ENCODE results near the gene KIRREL1.
A peak's percentile ranks its signal among the peaks of the same experiment; 100 is the strongest.

KIRREL1 gene

GRCh38 chr1:158014731-158015320 is 21.4 kb downstream of the KIRREL1 start:
- peak overlapping the region; percentile 74 for H3K27ac ChIP-seq (ENCODE audit: low read depth, low read length)
- no peak overlapping the region for H3K4me3 ChIP-seq (ENCODE audit: low read length)
- no peaks in the 10 kb centered on the region for H3K36me3 ChIP-seq (ENCODE audit: control insufficient read depth, insufficient read depth, low read length)
- no peaks in the 10 kb centered on the region for H3K27me3 ChIP-seq (ENCODE audit: control insufficient read depth, insufficient read depth, low read length)
- no peak overlapping the region for H3K9ac ChIP-seq (ENCODE audit: low read length)
- peaks cover 42% of the 10 kb centered on the region for H3K4me1 ChIP-seq (ENCODE audit: control insufficient read depth, insufficient read depth, low read length)

GRCh38 chr1:158016651-158017335 is 23.3 kb downstream of the KIRREL1 start:
- no peak overlapping the region for H3K9ac ChIP-seq (ENCODE audit: low read length)
- H3K27ac ChIP-seq (ENCODE audit: low read depth, low read length), result no peak overlapping the region
- H3K4me3 ChIP-seq (ENCODE audit: low read length), result no peak overlapping the region
- H3K36me3 ChIP-seq (ENCODE audit: control insufficient read depth, insufficient read depth, low read length), result no peaks in the 10 kb centered on the region
- H3K4me1 ChIP-seq (ENCODE audit: control insufficient read depth, insufficient read depth, low read length), result peaks cover 37% of the 10 kb centered on the region
- H3K27me3 ChIP-seq (ENCODE audit: control insufficient read depth, insufficient read depth, low read length), result no peaks in the 10 kb centered on the region

GRCh38 chr1:158017800-158018595 is 24.6 kb downstream of the KIRREL1 start:
- Histone ChIP-seq H3K4me1 (ENCODE audit: control insufficient read depth, insufficient read depth, low read length) (peaks cover 45% of the 10 kb centered on the region), H3K36me3 (ENCODE audit: control insufficient read depth, insufficient read depth, low read length) (no peaks in the 10 kb centered on the region), H3K9ac (ENCODE audit: low read length) (no peak overlapping the region), H3K27me3 (ENCODE audit: control insufficient read depth, insufficient read depth, low read length) (no peaks in the 10 kb centered on the region), H3K4me3 (ENCODE audit: low read length) (no peak overlapping the region), H3K27ac (ENCODE audit: low read depth, low read length) (peak overlapping the region; percentile 80)

- Histone ChIP-seq H3K27me3 (ENCODE audit: control insufficient read depth, insufficient read depth, low read length) (no peaks in the 10 kb centered on the region), H3K4me1 (ENCODE audit: control insufficient read depth, insufficient read depth, low read length) (peaks cover 42% of the 10 kb centered on the region), H3K36me3 (ENCODE audit: control insufficient read depth, insufficient read depth, low read length) (no peaks in the 10 kb centered on the region), H3K4me3 (ENCODE audit: low read length) (no peak overlapping the region), H3K27ac (ENCODE audit: low read depth, low read length) (peak overlapping the region; percentile 80), H3K9ac (ENCODE audit: low read length) (no peak overlapping the region)
These were observed 25.9 kb downstream of the KIRREL1 start for GRCh38 chr1:158019171-158019868.

GRCh38 chr1:158020259-158020885 is 26.9 kb downstream of the KIRREL1 start:
- Histone ChIP-seq H3K9ac (ENCODE audit: low read length) (no peak overlapping the region), H3K27me3 (ENCODE audit: control insufficient read depth, insufficient read depth, low read length) (no peaks in the 10 kb centered on the region), H3K27ac (ENCODE audit: low read depth, low read length) (peak overlapping the region; percentile 80), H3K4me1 (ENCODE audit: control insufficient read depth, insufficient read depth, low read length) (peaks cover 41% of the 10 kb centered on the region), H3K36me3 (ENCODE audit: control insufficient read depth, insufficient read depth, low read length) (no peaks in the 10 kb centered on the region), H3K4me3 (ENCODE audit: low read length) (no peak overlapping the region)

- H3K27me3 ChIP-seq (ENCODE audit: control insufficient read depth, insufficient read depth, low read length), result no peaks in the 10 kb centered on the region
- peaks cover 39% of the 10 kb centered on the region for H3K4me1 ChIP-seq (ENCODE audit: control insufficient read depth, insufficient read depth, low read length)
- H3K27ac ChIP-seq (ENCODE audit: low read depth, low read length), result no peak overlapping the region
- H3K36me3 ChIP-seq (ENCODE audit: control insufficient read depth, insufficient read depth, low read length), result no peaks in the 10 kb centered on the region
- H3K9ac ChIP-seq (ENCODE audit: low read length), result no peak overlapping the region
- no peak overlapping the region for H3K4me3 ChIP-seq (ENCODE audit: low read length)
These were observed 27.6 kb downstream of the KIRREL1 start for GRCh38 chr1:158020886-158021620.

- Histone ChIP-seq H3K4me1 (ENCODE audit: control insufficient read depth, insufficient read depth, low read length) (peaks cover 39% of the 10 kb centered on the region), H3K27ac (ENCODE audit: low read depth, low read length) (no peak overlapping the region), H3K36me3 (ENCODE audit: control insufficient read depth, insufficient read depth, low read length) (no peaks in the 10 kb centered on the region), H3K27me3 (ENCODE audit: control insufficient read depth, insufficient read depth, low read length) (no peaks in the 10 kb centered on the region), H3K4me3 (ENCODE audit: low read length) (no peak overlapping the region), H3K9ac (ENCODE audit: low read length) (no peak overlapping the region)
These were observed 28.3 kb downstream of the KIRREL1 start for GRCh38 chr1:158021721-158022120.

- H3K4me3 ChIP-seq (ENCODE audit: low read length), result no peak overlapping the region
- H3K27me3 ChIP-seq (ENCODE audit: control insufficient read depth, insufficient read depth, low read length), result no peaks in the 10 kb centered on the region
- no peaks in the 10 kb centered on the region for H3K36me3 ChIP-seq (ENCODE audit: control insufficient read depth, insufficient read depth, low read length)
- peaks cover 39% of the 10 kb centered on the region for H3K4me1 ChIP-seq (ENCODE audit: control insufficient read depth, insufficient read depth, low read length)
- no peak overlapping the region for H3K27ac ChIP-seq (ENCODE audit: low read depth, low read length)
- no peak overlapping the region for H3K9ac ChIP-seq (ENCODE audit: low read length)
These were observed 29.3 kb downstream of the KIRREL1 start for GRCh38 chr1:158022554-158023312.

GRCh38 chr1:158024737-158025136 is 31.3 kb downstream of the KIRREL1 start:
- no peak overlapping the region for H3K4me3 ChIP-seq (ENCODE audit: low read length)
- no peaks in the 10 kb centered on the region for H3K27me3 ChIP-seq (ENCODE audit: control insufficient read depth, insufficient read depth, low read length)
- H3K36me3 ChIP-seq (ENCODE audit: control insufficient read depth, insufficient read depth, low read length), result no peaks in the 10 kb centered on the region
- peaks cover 38% of the 10 kb centered on the region for H3K4me1 ChIP-seq (ENCODE audit: control insufficient read depth, insufficient read depth, low read length)
- no peak overlapping the region for H3K27ac ChIP-seq (ENCODE audit: low read depth, low read length)
- H3K9ac ChIP-seq (ENCODE audit: low read length), result no peak overlapping the region

- H3K36me3 ChIP-seq (ENCODE audit: control insufficient read depth, insufficient read depth, low read length), result no peaks in the 10 kb centered on the region
- H3K27me3 ChIP-seq (ENCODE audit: control insufficient read depth, insufficient read depth, low read length), result no peaks in the 10 kb centered on the region
- no peak overlapping the region for H3K27ac ChIP-seq (ENCODE audit: low read depth, low read length)
- H3K4me1 ChIP-seq (ENCODE audit: control insufficient read depth, insufficient read depth, low read length), result peaks cover 29% of the 10 kb centered on the region
- no peak overlapping the region for H3K4me3 ChIP-seq (ENCODE audit: low read length)
- H3K9ac ChIP-seq (ENCODE audit: low read length), result no peak overlapping the region
These were observed 32.3 kb downstream of the KIRREL1 start for GRCh38 chr1:158025576-158026230.

GRCh38 chr1:158026651-158027050 is 33.2 kb downstream of the KIRREL1 start:
- no peaks in the 10 kb centered on the region for H3K27me3 ChIP-seq (ENCODE audit: control insufficient read depth, insufficient read depth, low read length)
- no peak overlapping the region for H3K4me3 ChIP-seq (ENCODE audit: low read length)
- no peak overlapping the region for H3K9ac ChIP-seq (ENCODE audit: low read length)
- no peaks in the 10 kb centered on the region for H3K36me3 ChIP-seq (ENCODE audit: control insufficient read depth, insufficient read depth, low read length)
- peaks cover 25% of the 10 kb centered on the region for H3K4me1 ChIP-seq (ENCODE audit: control insufficient read depth, insufficient read depth, low read length)
- H3K27ac ChIP-seq (ENCODE audit: low read depth, low read length), result peak overlapping the region; percentile 6
